ENCODE measurements around the gene GRID1. TPM values are rescaled to one million over a fixed set of nuclear protein-coding genes. Genes with fewer than 3 reads are reported as not detected.

GRID1 gene
- total RNA-seq, 1 donor: not detected

DNA sequence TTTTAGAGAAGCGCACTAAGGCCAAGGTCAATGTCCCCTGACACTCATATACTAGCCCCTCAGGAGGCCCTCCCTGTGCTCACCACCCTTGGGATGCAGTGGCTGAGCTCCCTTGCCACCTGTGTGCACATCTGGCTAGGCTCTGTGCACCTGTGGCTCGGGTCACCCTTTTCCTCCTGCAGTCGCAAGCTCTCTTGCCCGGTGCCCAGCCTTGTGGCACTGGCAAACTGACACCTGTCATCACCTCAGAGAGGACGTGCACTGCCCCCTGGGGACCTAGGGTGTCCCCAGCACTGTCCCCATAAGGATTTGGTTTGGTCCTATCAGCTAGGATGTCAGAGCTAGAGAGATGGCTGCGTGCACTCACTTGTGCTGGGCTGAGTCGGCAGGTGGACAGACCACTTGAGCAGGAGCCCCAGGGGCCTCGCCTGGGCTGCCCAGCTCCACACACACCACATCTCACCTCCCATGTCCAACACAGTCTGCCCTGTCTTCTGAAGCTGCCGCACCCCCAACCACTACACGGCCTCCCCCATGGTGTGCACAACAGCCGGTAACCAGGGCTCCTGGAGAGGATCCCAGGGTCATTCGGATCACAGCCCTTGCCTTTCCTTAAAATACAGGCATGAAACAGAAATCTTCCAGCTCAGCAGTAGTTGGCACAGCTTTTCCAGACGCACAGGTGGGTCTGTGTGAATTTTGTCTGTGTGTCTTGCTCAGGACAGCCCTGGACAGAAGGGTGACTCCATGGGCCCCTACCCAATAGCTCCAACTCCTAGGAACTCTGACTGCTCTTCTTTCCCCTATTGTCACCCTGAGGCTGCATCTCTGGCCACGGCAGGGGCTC lies 111.0 kb downstream of the GRID1 start:
- no peak overlapping the region for H3K4me3 ChIP-seq (ENCODE audit: low read depth, low read length)
- TF ChIP-seq, protein P1, sequence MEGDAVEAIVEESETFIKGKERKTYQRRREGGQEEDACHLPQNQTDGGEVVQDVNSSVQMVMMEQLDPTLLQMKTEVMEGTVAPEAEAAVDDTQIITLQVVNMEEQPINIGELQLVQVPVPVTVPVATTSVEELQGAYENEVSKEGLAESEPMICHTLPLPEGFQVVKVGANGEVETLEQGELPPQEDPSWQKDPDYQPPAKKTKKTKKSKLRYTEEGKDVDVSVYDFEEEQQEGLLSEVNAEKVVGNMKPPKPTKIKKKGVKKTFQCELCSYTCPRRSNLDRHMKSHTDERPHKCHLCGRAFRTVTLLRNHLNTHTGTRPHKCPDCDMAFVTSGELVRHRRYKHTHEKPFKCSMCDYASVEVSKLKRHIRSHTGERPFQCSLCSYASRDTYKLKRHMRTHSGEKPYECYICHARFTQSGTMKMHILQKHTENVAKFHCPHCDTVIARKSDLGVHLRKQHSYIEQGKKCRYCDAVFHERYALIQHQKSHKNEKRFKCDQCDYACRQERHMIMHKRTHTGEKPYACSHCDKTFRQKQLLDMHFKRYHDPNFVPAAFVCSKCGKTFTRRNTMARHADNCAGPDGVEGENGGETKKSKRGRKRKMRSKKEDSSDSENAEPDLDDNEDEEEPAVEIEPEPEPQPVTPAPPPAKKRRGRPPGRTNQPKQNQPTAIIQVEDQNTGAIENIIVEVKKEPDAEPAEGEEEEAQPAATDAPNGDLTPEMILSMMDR (IDR thresholded peaks at IDR 0.05; ENCODE audit: insufficient read depth, low read depth, low read length): no peak
- DNase-seq (ENCODE audit: low read depth): no peak

DNA sequence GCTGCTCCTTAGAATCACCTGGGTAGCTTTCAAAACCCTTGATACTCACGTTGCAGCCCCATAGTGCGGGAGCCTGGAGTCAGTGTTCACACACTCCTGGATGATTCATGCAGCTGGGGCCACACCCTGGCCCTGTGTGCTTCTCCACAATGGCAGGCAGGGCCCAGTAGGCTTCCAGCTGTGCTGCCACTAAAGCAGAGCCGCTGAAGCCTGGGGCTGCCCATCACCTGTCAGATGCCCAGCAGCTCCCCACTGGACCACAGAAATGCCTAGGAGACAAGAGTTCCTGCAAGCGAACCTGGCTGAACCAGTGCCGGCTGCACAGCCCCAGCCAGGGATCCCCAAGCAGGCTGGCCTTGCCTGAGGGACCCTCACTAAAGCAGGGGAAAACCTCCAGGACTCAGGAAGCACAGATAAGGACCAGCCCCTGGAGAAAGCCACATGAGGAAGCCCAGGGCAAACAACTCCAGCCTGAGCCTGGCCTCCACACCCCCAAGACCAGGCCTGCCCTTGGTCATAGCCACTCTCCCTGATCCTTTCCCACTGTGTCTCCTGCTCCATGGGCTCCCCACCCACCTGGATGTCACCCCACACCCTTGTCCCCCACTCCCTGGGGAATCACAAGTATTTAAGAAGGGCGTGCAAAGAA lies 111.9 kb downstream of the GRID1 start:
- no peak for DNase-seq (ENCODE audit: low read depth)
- H3K4me3 ChIP-seq (ENCODE audit: low read depth, low read length): no peak overlapping the region
- TF ChIP-seq, protein P1 (IDR thresholded peaks at IDR 0.05; ENCODE audit: insufficient read depth, low read depth, low read length): no peak

DNA sequence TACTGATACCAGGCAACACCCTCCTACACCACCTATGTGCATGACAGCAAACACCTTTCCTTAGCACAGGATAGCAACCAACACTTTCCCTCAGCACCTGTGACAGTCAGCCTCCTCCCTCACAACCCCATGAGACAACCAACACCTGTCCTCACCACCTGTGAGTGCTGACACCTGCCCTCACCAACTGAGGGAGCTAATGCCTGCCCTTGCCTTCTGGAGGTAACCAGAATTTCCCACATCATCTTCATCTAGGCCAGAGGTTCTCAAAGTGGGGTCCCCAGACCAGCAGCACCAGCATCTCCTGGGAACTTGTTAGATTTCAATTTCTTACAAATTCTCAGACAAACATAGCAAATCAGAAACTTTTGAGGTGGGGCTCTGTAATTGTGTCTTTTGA lies 112.5 kb downstream of the GRID1 start:
- DNase-seq (ENCODE audit: low read depth): no peak
- no peak overlapping the region for H3K4me3 ChIP-seq (ENCODE audit: low read depth, low read length)
- TF ChIP-seq, protein P1 (IDR thresholded peaks at IDR 0.05; ENCODE audit: insufficient read depth, low read depth, low read length): no peak

DNA sequence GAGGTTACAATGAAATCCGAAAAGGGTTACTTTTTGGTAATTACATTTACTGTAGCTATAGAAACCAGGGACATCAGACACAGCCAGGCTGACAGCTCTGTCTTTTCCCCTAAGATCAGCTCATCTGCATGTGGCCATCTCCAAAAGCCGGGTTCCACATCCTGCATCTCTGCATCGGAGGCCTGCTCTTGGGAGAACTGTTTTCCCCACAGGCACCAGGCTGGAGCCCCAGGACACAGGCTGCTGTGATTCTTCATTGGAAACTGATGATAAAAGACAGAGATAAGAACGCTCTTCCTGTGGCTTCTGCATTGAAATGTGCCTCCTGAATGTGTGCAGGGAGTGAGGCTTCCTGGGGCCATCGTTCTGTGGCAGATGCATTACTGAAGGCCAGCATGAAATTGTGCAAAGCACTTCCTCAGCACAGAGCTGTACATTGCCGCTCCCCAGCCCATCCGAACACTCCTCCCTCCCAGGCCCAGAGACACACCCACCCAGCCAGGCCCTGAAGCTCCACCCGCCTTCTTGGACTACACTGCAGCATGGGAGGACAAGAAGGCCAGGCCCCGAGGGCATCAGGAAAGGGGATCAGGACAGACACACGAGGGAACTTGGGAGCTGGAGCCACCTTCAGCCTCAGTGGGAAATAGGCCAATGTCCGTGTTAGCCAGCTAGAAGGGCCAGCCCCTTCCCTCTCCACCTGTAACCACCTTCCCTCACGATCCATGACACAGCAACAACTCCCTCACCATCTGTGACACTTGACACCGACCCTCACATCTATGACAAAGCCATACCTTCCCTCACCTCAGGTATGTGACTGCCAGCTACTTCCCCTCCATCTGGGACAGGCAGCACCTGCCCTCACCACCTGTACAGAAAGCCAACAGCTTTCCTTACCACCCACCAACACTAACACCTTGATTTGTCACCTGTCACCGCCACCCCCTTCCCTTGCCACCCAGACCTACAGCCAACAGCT lies 113.2 kb downstream of the GRID1 start:
- DNase-seq (ENCODE audit: low read depth): no peak
- TF ChIP-seq, protein P1 (IDR thresholded peaks at IDR 0.05; ENCODE audit: insufficient read depth, low read depth, low read length): no peak
- no peak overlapping the region for H3K4me3 ChIP-seq (ENCODE audit: low read depth, low read length)

DNA sequence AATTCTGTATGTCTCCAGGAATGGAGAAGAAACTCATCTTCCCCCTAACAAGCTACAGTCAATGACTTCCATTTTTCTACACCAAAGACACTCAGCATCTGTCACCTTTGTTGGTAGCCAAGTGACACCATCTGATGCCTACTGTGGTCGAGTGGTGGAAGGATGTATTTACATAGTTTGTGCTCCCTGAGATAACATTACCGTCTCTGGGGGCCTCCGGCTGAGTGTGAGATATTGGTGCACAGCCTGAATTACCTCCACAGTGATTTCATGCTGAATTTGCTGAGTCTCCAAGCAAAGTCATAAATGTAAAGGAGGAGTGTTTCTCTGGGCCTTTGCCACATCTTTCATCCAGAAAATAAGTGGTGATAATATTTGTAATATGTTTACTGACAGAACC lies 114.0 kb downstream of the GRID1 start:
- no peak overlapping the region for H3K4me3 ChIP-seq (ENCODE audit: low read depth, low read length)
- DNase-seq (ENCODE audit: low read depth): no peak
- TF ChIP-seq, protein P1 (IDR thresholded peaks at IDR 0.05; ENCODE audit: insufficient read depth, low read depth, low read length): no peak

DNA sequence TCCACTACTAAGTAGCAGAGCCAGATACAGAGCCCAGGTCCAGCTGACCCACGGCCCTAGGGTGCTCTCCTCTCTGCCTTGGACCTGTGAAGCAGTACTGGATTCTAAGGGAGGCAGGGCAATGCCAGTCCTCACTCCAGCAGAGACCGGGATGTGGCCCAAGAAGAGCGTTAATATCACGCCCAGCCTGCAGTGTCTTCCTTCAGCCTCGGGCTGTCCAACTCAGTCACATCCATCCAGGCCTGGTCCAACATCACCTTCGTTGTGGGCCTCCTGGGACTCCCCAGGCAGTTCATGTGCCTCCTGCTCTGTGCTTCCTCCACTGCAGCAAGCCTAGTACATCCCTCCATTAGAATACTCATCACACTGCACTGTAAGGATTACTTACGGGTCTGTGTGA lies 114.5 kb downstream of the GRID1 start:
- TF ChIP-seq, protein P1 (IDR thresholded peaks at IDR 0.05; ENCODE audit: insufficient read depth, low read depth, low read length): no peak
- no peak overlapping the region for H3K4me3 ChIP-seq (ENCODE audit: low read depth, low read length)
- no peak for DNase-seq (ENCODE audit: low read depth)

Data from fibroblast of villous mesenchyme (primary cell).